Activated CD4-positive, alpha-beta T cell treated with anti-CD3 and anti-CD28 coated beads, Interleukin-2, amount 50 U/mL, for 1 hour (primary cell): Measurements from ENCODE around the gene ZNF552.

Experiments used
- DNase-seq: peaks from one replicate; pipeline ENCODE4 v3.0.0-alpha.2; 2020

ZNF552 gene

GRCh38 chr19:57771417-57771816, 43.3 kb downstream of the ZNF552 start:
- DNase-seq, result no peak

DNA sequence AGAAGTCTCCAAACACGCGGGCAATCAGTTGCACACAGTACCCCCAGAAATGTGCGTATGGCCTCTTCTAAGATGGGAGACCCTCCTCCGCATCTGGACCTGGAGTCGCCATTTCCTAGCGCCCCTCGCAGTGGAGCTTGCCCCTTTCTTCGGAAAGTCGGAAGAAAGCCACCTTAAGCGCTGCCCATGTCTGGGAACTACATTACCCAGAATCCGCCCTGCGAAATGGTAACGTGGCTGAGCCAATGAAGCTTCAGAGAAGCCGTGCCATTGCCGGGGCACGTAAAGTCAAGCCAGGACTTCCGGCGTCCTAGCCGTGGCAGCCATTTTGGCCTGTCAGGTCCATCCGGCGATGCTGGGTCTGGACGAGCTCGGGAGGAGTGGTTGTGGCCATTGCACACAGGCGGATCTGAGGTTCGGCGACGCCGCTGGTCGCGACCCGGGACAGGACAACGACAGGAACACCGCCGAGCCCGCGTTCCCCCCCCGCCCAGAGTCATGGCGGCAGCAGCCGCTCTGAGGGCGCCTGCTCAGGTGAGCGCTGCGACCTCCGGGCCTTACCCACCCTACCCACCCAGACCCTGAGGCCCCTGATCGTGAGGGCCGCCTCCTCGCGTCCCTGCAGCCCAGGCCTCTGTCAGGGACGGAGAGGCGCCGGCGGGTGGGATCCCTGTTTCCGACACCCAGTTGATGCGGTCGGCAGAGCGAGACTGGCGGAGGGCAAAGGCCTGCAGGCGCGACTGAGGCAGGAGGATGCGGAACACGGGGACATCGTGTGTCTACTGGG, 45.2 kb downstream of the ZNF552 start, which contains the start of gene ZNF586:
Gene ZNF586, plus strand, starts transcription at position 332 of the 787 bp plus-strand sequence. Its CDS starts 167 bp downstream, at position 499.
- peak; percentile 80 for DNase-seq

DNA sequence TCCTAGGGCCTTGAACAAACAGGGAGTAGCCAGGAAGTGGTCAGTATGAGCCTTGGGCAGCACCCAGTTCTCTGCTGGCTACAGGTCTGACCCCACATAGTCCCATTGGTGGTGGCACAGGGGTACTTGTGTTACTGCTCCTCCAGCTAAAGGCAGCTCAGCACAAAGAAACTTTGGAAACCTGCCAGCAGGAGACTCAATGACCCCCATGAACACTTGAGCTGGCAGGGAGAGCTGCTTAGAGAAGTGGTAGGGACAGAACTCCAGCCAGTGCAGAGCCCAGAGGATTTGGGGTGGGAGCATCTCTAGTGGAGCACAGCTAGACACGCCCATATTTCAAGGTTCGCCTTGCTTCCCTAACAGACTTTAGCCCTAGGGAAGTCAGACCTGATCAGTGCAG, 55.6 kb downstream of the ZNF552 start:
- no peak for DNase-seq

GRCh38 chr19:57757941-57758340, 56.8 kb downstream of the ZNF552 start:
- no peak for DNase-seq
